GM23338 (cell line): ENCODE data around the gene HNRNPM. TPM values are rescaled to one million over a fixed set of nuclear protein-coding genes. Genes with fewer than 3 reads are reported as not detected.

Experiments
- ATAC-seq: fragments of 200-7000 bp; cut with Tn5 transposase; 3 replicates; pipeline ENCODE4 v1.9.1; 2020
- DNase-seq: peaks from one replicate; pipeline ENCODE4 v3.0.0-alpha.2; 2015; ENCODE audit warnings: low spot score
- H2AFZ ChIP-seq: fragments of 200-600 bp; sonication (generic); 2 replicates; pipeline ENCODE4 v1.8.0; 2016; ENCODE audit warnings: antibody characterized with exemption, mild to moderate bottlenecking, moderate library complexity
- H3F3A ChIP-seq: fragments of 200-600 bp; sonication (generic); replicated peaks from 2 replicates; pipeline ENCODE4 v1.8.0; 2017; ENCODE audit warnings: antibody characterized with exemption, mixed run types, low read depth
- H3K27ac ChIP-seq: fragments of 200-600 bp; sonication (generic); 2 replicates; pipeline ENCODE4 v1.6.1; 2016; ENCODE audit warnings: low read depth
- H3K27me3 ChIP-seq: fragments of 200-600 bp; sonication (generic); 2 replicates; pipeline ENCODE4 v1.8.0; 2016; ENCODE audit warnings: mild to moderate bottlenecking, mixed run types, moderate library complexity; ENCODE audit not compliant: insufficient read depth
- H3K36me3 ChIP-seq: fragments of 200-600 bp; sonication (generic); 2 replicates; pipeline ENCODE4 v1.8.0; 2016; ENCODE audit warnings: mild to moderate bottlenecking; ENCODE audit not compliant: insufficient read depth
- H3K4me1 ChIP-seq: fragments of 200-600 bp; sonication (generic); 2 replicates; pipeline ENCODE4 v1.8.0; 2016; ENCODE audit warnings: mild to moderate bottlenecking, moderate library complexity; ENCODE audit not compliant: insufficient read depth
- H3K4me2 ChIP-seq: fragments of 200-600 bp; sonication (generic); 2 replicates; pipeline ENCODE4 v1.7.1; 2017; ENCODE audit warnings: mixed run types
- H3K4me3 ChIP-seq: fragments of 200-600 bp; sonication (generic); 2 replicates; pipeline ENCODE4 v1.6.1; 2016; ENCODE audit warnings: mixed run types
- H3K79me2 ChIP-seq: fragments of 200-600 bp; sonication (generic); replicated peaks from 2 replicates; pipeline ENCODE4 v1.8.0; 2017; ENCODE audit warnings: mild to moderate bottlenecking; ENCODE audit not compliant: insufficient read depth
- H3K9me2 ChIP-seq: fragments of 200-600 bp; sonication (generic); 2 replicates; pipeline ENCODE4 v1.8.0; 2017; ENCODE audit not compliant: insufficient read depth
- H4K20me1 ChIP-seq: fragments of 200-600 bp; sonication (generic); replicated peaks from 2 replicates; pipeline ENCODE4 v1.8.0; 2017; ENCODE audit warnings: mild to moderate bottlenecking; ENCODE audit not compliant: insufficient read depth
- H3K27ac Mint-ChIP-seq: 2 replicates; pipeline ENCODE4 v1.8.0; 2020; ENCODE audit warnings: inconsistent platforms, mild to moderate bottlenecking, moderate library complexity, mixed read lengths
- H3K27me3 Mint-ChIP-seq: 3 replicates; pipeline ENCODE4 v1.8.0; 2022; ENCODE audit warnings: low read depth, mild to moderate bottlenecking, moderate library complexity, mixed read lengths, inconsistent platforms; ENCODE audit not compliant: insufficient read depth, poor library complexity
- H3K36me3 Mint-ChIP-seq: 3 replicates; pipeline ENCODE4 v1.8.0; 2021; ENCODE audit warnings: low read depth, mild to moderate bottlenecking, inconsistent platforms, moderate library complexity, mixed read lengths
- H3K4me1 Mint-ChIP-seq: 3 replicates; pipeline ENCODE4 v1.8.0; 2020; ENCODE audit warnings: mild to moderate bottlenecking, inconsistent platforms, mixed read lengths
- H3K4me3 Mint-ChIP-seq: 3 replicates; pipeline ENCODE4 v1.8.0; 2021; ENCODE audit warnings: moderate library complexity, mild to moderate bottlenecking, inconsistent platforms, mixed read lengths
- H3K9me3 Mint-ChIP-seq: 3 replicates; pipeline ENCODE4 v1.8.0; 2020; ENCODE audit warnings: moderate library complexity, mild to moderate bottlenecking, inconsistent platforms, mixed read lengths
- CREB1 ChIP-seq: fragments of 250-450 bp; sonication (Bioruptor Pico); IDR thresholded peaks from 2 replicates; pipeline ENCODE4 v1.5.0; 2020; ENCODE audit warnings: low read depth, mild to moderate bottlenecking, moderate library complexity
- JUNB ChIP-seq: IDR thresholded peaks from one replicate; pipeline ENCODE4 v1.6.1; 2016; ENCODE audit warnings: antibody characterized with exemption; ENCODE audit not compliant: unreplicated experiment
- polyA plus RNA-seq: library from polyadenylated mRNA; unstranded; fragments of >200 nt; fragmentation: Nextera tagmentation; extraction: Ambion mirVana; gene quantifications from 2 replicates; pipeline ENCODE4 v1.2.1, GENCODE V29; 2016
- total RNA-seq: library from RNA; depleted of rRNA; stranded (reverse); fragments of >200 nt; shearing (Covaris generic); gene quantifications from 2 replicates; pipeline ENCODE4 v1.2.3, GENCODE V29; 2014
- TF ChIP-seq, protein P1 (sequence below): fragments of 250-450 bp; sonication (Bioruptor Pico); IDR thresholded peaks from 2 replicates; pipeline ENCODE4 v1.5.0; 2020; ENCODE audit warnings: mild to moderate bottlenecking, moderate library complexity
- TF ChIP-seq, protein P2 (sequence below), 2 experiments: fragments of 200-600 bp in 1 of 2; sonication (generic) in 1 of 2; conservative IDR thresholded peaks; 2 replicates each; pipeline versions ENCODE4 v1.5.1 to v1.6.1; 2016 to 2017; ENCODE audit warnings: antibody characterized with exemption in 2 of 2, low read depth in 2 of 2, mild to moderate bottlenecking in 2 of 2, moderate library complexity in 1 of 2

Gene HNRNPM
- total and polyA plus RNA-seq, 2 experiments from 2014 or later, result 291 to 389 TPM

DNA sequence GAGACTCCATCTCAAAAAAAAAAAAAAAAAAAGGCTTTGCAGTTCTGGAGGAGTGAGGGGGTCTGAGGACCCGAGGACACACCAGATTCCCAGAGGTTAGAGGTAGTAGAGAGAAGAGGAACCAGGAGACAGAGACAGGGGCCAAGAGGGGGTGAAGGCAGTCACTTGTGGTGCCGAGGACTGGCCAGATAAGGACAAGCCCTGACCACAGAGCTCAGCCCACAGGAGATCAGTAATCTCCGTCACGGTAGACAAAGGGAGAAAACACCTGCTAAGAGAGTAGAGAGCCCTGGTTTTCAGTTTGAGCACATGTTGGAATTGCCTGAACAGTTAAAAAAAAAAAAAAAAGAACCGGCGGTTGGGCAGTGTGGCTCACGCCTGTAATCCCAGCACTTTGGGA, 59.4 kb downstream of the HNRNPM start:
- 0 out of 2 replicates have a peak, but pooled peaks cover 8% of the 10 kb centered on the region for H3F3A ChIP-seq
- no peak overlapping the region for H3K4me2 ChIP-seq
- H3K79me2 ChIP-seq, result no peaks in the 10 kb centered on the region
- Mint-ChIP-seq H3K36me3 (no peaks in the 10 kb centered on the region), H3K27ac (no peak overlapping the region), H3K4me1 (peaks cover 21% of the 10 kb centered on the region), H3K27me3 (peaks cover 29% of the 10 kb centered on the region), H3K4me3 (no peak overlapping the region), H3K9me3 (no peaks in the 10 kb centered on the region)
- no peak overlapping the region for H3K27ac ChIP-seq
- H2AFZ ChIP-seq, result no peak overlapping the region
- no peaks in the 10 kb centered on the region for H4K20me1 ChIP-seq
- TF ChIP-seq, protein P1, sequence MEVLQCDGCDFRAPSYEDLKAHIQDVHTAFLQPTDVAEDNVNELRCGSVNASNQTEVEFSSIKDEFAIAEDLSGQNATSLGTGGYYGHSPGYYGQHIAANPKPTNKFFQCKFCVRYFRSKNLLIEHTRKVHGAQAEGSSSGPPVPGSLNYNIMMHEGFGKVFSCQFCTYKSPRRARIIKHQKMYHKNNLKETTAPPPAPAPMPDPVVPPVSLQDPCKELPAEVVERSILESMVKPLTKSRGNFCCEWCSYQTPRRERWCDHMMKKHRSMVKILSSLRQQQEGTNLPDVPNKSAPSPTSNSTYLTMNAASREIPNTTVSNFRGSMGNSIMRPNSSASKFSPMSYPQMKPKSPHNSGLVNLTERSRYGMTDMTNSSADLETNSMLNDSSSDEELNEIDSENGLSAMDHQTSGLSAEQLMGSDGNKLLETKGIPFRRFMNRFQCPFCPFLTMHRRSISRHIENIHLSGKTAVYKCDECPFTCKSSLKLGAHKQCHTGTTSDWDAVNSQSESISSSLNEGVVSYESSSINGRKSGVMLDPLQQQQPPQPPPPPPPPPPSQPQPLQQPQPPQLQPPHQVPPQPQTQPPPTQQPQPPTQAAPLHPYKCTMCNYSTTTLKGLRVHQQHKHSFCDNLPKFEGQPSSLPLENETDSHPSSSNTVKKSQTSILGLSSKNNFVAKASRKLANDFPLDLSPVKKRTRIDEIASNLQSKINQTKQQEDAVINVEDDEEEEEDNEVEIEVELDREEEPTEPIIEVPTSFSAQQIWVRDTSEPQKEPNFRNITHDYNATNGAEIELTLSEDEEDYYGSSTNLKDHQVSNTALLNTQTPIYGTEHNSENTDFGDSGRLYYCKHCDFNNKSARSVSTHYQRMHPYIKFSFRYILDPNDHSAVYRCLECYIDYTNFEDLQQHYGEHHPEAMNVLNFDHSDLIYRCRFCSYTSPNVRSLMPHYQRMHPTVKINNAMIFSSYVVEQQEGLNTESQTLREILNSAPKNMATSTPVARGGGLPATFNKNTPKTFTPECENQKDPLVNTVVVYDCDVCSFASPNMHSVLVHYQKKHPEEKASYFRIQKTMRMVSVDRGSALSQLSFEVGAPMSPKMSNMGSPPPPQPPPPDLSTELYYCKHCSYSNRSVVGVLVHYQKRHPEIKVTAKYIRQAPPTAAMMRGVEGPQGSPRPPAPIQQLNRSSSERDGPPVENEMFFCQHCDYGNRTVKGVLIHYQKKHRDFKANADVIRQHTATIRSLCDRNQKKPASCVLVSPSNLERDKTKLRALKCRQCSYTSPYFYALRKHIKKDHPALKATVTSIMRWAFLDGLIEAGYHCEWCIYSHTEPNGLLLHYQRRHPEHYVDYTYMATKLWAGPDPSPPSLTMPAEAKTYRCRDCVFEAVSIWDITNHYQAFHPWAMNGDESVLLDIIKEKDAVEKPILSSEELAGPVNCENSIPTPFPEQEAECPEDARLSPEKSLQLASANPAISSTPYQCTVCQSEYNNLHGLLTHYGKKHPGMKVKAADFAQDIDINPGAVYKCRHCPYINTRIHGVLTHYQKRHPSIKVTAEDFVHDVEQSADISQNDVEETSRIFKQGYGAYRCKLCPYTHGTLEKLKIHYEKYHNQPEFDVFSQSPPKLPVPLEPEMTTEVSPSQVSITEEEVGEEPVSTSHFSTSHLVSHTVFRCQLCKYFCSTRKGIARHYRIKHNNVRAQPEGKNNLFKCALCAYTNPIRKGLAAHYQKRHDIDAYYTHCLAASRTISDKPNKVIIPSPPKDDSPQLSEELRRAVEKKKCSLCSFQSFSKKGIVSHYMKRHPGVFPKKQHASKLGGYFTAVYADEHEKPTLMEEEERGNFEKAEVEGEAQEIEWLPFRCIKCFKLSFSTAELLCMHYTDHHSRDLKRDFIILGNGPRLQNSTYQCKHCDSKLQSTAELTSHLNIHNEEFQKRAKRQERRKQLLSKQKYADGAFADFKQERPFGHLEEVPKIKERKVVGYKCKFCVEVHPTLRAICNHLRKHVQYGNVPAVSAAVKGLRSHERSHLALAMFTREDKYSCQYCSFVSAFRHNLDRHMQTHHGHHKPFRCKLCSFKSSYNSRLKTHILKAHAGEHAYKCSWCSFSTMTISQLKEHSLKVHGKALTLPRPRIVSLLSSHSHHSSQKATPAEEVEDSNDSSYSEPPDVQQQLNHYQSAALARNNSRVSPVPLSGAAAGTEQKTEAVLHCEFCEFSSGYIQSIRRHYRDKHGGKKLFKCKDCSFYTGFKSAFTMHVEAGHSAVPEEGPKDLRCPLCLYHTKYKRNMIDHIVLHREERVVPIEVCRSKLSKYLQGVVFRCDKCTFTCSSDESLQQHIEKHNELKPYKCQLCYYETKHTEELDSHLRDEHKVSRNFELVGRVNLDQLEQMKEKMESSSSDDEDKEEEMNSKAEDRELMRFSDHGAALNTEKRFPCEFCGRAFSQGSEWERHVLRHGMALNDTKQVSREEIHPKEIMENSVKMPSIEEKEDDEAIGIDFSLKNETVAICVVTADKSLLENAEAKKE (CRISPR knock-in tag), result no peak
- TF ChIP-seq JUNB, result no peak
- no peak for TF ChIP-seq CREB1 (CRISPR knock-in tag)
- TF ChIP-seq, protein P2, sequence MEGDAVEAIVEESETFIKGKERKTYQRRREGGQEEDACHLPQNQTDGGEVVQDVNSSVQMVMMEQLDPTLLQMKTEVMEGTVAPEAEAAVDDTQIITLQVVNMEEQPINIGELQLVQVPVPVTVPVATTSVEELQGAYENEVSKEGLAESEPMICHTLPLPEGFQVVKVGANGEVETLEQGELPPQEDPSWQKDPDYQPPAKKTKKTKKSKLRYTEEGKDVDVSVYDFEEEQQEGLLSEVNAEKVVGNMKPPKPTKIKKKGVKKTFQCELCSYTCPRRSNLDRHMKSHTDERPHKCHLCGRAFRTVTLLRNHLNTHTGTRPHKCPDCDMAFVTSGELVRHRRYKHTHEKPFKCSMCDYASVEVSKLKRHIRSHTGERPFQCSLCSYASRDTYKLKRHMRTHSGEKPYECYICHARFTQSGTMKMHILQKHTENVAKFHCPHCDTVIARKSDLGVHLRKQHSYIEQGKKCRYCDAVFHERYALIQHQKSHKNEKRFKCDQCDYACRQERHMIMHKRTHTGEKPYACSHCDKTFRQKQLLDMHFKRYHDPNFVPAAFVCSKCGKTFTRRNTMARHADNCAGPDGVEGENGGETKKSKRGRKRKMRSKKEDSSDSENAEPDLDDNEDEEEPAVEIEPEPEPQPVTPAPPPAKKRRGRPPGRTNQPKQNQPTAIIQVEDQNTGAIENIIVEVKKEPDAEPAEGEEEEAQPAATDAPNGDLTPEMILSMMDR (conservative IDR thresholded peaks at IDR 0.05; ENCODE audit: low read depth in 2 of 2), result no peak
- peaks cover 4% of the 10 kb centered on the region for H3K4me1 ChIP-seq
- ATAC-seq (no peak), DNase-seq (no peak)
- no peaks in the 10 kb centered on the region for H3K36me3 ChIP-seq
- H3K9me2 ChIP-seq, result no peaks in the 10 kb centered on the region
- no peak overlapping the region for H3K4me3 ChIP-seq
- H3K27me3 ChIP-seq, result no peaks in the 10 kb centered on the region
